GM18870 (cell line): ENCODE results near the gene TYK2.

Experiments used
- ATAC-seq: cut with Tn5 transposase; IDR thresholded peaks from one replicate; pipeline ENCODE4 v1.9.1; 2021; ENCODE audit warnings: moderate library complexity; ENCODE audit not compliant: unreplicated experiment

Gene TYK2

DNA sequence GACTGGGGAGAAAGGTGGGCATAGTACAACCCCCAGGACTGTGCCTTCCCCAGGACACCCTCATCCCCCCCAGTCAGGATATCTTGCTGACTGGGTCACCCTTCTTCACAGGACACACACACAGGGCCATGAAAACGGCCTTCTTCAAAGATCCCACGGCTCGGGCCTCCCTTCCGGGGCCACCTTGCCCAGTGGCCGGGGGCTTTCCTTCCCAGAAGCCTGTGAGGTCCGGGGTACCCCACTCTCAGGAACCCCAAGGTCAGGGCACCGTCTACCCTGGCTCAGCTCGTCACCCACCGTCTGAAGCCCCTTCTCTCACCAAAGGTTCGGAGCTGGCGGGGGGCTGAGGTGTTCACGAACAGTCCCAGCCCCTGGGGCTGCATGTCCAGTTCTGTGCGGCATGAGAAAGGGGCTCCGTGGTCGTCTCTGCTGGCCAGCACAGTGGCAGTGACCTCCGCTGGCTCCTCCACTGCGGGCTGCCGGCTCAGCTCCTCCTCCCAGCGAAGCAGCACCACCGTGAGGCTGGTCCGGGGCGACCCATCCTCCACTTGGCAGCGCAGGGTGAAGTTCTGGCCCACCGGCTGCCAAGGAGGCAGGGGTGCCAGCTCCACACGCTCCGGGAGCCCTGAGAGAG lies 44.9 kb downstream of the TYK2 start:
- ATAC-seq: no peak

GRCh38 chr19:10334588-10335351 lies 45.6 kb downstream of the TYK2 start:
- ATAC-seq: no peak

- ATAC-seq: no peak
Measured at GRCh38 chr19:10333758-10334587, 46.4 kb downstream of the TYK2 start.

DNA sequence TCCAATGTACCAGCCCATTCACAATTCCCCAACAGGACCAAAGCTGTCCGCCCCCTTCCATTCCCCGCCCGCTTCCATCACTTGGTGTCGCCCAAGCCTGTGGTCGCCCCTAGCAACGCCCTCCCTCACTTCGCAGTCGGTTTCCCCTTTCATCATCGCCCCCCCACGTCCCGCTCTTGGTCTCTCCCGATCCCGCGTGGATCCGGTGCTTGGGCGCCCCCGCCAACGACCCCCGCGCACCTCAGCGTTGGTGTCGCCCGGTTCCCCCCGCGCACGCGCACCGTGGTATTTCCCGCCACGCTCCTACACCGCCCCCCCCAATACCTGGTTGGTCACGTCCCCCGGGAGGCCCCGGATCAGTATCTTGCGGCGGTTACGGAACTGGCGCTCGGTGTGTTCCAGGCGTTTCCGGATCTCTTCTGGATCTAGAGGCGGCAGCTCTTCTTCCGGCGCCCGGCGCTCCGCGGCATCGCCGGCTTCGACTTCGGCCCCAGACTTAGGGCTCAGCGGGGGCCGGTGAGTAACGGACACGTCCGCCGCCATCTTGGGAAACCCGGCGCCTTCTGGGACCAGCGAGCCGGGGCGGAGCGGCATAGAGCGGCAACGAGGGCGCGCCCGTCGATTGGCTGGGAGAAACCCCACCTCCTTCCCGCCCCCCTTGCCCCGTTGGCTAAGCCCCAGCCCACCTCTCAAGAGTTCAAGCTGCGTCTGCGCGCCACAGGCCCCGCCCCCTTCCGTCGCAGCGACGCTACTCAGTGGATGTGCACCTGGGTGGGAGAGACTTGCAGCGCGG lies 47.2 kb downstream of the TYK2 start, which contains the start of gene RAVER1:
RAVER1 (minus strand) TSS at position 565 of the 793 bp plus-strand sequence; CDS start at position 543, 22 bp downstream.
- peak; percentile 62 for ATAC-seq

DNA sequence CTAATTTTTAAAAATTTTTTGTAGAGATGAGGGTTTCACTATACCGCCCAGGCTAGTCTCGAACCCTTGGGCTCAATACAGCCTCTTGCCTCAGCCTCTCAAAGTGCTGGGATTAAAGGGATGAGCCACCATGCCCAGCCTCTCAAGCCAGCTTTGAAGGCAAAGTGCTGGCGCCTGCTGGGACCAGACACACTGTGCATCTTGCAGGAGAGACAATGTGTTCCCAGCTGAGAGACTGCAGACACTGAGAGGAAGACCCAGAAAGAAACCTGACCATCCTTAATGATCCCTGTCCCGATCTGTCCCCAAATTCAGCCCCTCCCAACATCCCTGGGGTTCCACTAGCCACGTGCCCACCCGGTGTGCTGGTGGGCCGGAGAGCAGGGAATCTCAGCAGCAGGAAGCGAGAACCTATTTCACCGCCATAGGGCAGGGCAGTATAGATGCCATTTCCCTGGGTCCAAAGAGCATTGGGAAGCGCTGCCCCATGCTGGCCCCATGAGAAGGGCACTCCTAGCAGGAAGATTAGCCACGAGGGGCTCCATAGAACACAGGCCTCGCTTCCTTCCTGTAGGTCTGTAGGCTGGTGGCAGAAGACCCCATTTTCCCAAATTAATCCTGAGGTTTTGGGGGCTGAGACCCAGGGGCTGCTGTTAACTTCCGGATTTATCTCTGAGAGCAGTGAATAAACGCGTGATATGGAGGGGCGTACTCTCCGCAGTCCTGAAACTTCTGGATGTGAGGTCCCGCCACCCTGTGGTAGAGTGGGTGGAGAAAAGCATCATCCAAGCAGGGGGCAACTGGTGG lies 48.0 kb downstream of the TYK2 start:
- ATAC-seq: no peak

DNA sequence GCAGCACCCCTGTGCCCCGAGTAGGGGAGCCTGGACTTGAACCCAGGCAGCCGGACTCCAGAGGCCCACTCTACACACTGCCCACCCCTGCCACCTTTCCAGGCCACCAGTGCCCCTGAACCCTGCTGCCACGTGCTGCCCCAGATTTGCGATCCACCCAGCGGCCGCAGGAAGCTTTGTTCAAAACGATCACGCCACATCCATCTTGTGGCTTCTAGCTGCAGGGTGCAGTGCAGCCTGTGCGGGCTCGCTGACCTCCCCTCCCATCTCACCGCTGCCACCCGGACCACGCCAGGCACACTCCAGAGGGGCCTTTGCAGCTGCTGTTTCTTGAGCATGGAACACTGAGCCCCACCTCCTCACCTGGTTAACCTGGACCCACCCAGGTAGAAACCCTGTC lies 50.8 kb downstream of the TYK2 start:
- no peak for ATAC-seq

GRCh38 chr19:10328558-10329429 lies 51.6 kb downstream of the TYK2 start:
- no peak for ATAC-seq

GRCh38 chr19:10327793-10328192 lies 52.6 kb downstream of the TYK2 start:
- no peak for ATAC-seq

DNA sequence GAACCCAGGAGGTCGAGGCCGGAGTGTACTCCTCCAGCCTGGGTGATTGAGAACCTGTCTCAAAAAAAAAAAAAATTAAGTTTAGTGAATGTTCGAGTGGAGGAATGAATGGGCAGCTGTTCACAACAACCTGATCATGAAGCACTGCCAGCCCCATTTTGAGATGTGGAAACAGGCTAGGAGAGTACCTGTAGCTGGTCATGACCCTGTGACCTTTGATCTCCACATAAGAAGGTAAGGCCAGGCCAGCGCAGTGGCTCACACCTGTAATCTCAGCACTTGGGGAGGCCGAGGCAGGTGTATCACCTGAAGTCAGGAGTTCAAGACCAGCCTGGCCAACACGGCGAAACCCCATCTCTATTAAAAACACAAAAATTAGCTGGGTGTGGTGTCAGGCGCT lies 54.6 kb downstream of the TYK2 start:
- ATAC-seq: no peak

- no peak for ATAC-seq
Measured at GRCh38 chr19:10321874-10322835, 58.2 kb downstream of the TYK2 start.

GRCh38 chr19:10321417-10321797 lies 59.0 kb downstream of the TYK2 start:
- ATAC-seq: no peak

GRCh38 chr19:10320602-10321416 lies 59.6 kb downstream of the TYK2 start:
- no peak for ATAC-seq

GRCh38 chr19:10318807-10319682 lies 61.3 kb downstream of the TYK2 start:
- ATAC-seq: no peak

GRCh38 chr19:10317857-10318462 lies 62.4 kb downstream of the TYK2 start:
- ATAC-seq: no peak

DNA sequence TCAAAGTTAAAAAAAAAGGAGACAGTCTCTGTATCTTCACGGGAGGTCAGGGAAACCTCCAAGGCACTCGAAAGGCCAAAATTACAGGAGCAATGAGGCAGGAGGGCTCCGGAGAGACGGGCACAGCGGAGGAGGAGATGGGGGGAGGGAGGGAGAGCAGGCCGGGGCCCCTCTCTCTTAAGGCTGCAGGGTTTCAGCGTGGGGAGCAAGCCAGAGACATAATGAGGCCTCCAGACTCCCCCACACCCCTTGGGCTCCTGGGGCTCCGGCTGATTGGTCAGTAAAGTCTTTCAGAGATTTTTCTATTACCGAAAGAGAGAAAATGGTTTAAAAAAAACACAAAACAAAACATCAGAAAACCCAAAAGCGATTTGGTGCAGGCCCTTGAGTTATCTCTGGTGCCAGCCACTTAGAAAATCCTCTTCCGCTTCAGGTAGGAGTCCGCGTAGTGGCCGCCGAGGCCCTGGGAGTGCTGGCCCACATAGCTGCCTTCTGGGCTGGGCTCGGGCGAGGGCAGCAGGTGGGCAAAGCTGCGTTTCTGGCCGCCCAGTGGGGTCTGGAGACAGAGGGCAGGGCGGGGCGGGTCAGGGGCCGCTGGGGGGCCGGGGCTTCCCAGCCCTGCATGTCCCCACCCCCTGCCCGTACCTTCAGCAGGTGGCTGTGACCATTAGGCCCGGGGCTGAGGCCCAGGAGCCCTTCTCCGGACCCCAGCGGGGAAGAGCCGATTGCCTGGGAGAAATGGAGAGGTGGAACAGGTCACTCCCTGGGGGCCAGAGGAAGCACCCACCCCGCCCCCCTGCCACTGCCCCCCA lies 63.1 kb downstream of the TYK2 start:
- no peak for ATAC-seq
